Activated T-helper 17 cell treated with anti-CD3 and anti-CD28 coated beads, Interleukin-2, amount 50 U/mL, for 72 hours (primary cell): ENCODE data around the gene SH3PXD2A. TPM values are rescaled to one million over a fixed set of nuclear protein-coding genes. Genes with fewer than 3 reads are reported as not detected.
A peak's percentile ranks its signal among the peaks of the same experiment; 100 is the strongest.
"Not testable (repeated sequence)": the region's sequence is repeated elsewhere in the genome, so short reads cannot be mapped to it uniquely, and the experiment has no call there.

Source experiments
- ATAC-seq: fragments of 150-1000 bp; cut with Tn5 transposase; replicated peaks from 2 replicates; pipeline ENCODE4 v1.10.0; 2021; ENCODE audit warnings: mild to moderate bottlenecking, moderate library complexity
- H3K27ac Mint-ChIP-seq: one replicate; pipeline ENCODE4 v1.8.0; 2022; ENCODE audit warnings: mixed read lengths
- H3K27me3 Mint-ChIP-seq: one replicate; pipeline ENCODE4 v1.8.0; 2022; ENCODE audit warnings: mixed read lengths
- H3K36me3 Mint-ChIP-seq: one replicate; pipeline ENCODE4 v1.8.0; 2022; ENCODE audit warnings: low read depth, mild to moderate bottlenecking, mixed read lengths
- H3K4me1 Mint-ChIP-seq: one replicate; pipeline ENCODE4 v1.8.0; 2022; ENCODE audit warnings: mixed read lengths
- H3K4me3 Mint-ChIP-seq: one replicate; pipeline ENCODE4 v1.8.0; 2022; ENCODE audit warnings: mild to moderate bottlenecking, mixed read lengths
- H3K9me3 Mint-ChIP-seq: one replicate; pipeline ENCODE4 v1.8.0; 2022; ENCODE audit warnings: mixed read lengths
- total RNA-seq, 2 donors: library from RNA; stranded (reverse); gene quantifications; one replicate each; pipeline ENCODE4 v1.2.3, GENCODE V29; 2022

The SH3PXD2A gene
- total RNA-seq, 2 donors from 2014 or later: 8.0 to 19.3 TPM

- Mint-ChIP-seq H3K27ac (no peak overlapping the region), H3K4me3 (no peak overlapping the region), H3K27me3 (no peaks in the 10 kb centered on the region), H3K36me3 (no peaks in the 10 kb centered on the region), H3K9me3 (no peaks in the 10 kb centered on the region), H3K4me1 (peaks cover 4% of the 10 kb centered on the region)
- no peak for ATAC-seq
Measured at GRCh38 chr10:103733045-103733419, 122.3 kb downstream of the SH3PXD2A start.

- no peak for ATAC-seq
- H3K4me1 Mint-ChIP-seq: peaks cover 4% of the 10 kb centered on the region
- H3K4me3 Mint-ChIP-seq: no peak overlapping the region
- no peaks in the 10 kb centered on the region for H3K27me3 Mint-ChIP-seq
- no peaks in the 10 kb centered on the region for H3K36me3 Mint-ChIP-seq
- no peak overlapping the region for H3K27ac Mint-ChIP-seq
- H3K9me3 Mint-ChIP-seq: no peaks in the 10 kb centered on the region
Measured at GRCh38 chr10:103732339-103733044, 122.9 kb downstream of the SH3PXD2A start.

- peak overlapping the region; percentile 66 for H3K27ac Mint-ChIP-seq
- H3K4me1 Mint-ChIP-seq: peaks cover 4% of the 10 kb centered on the region
- no peaks in the 10 kb centered on the region for H3K9me3 Mint-ChIP-seq
- no peaks in the 10 kb centered on the region for H3K27me3 Mint-ChIP-seq
- H3K4me3 Mint-ChIP-seq: no peak overlapping the region
- H3K36me3 Mint-ChIP-seq: no peaks in the 10 kb centered on the region
- no peak for ATAC-seq
Measured at GRCh38 chr10:103731609-103732270, 123.6 kb downstream of the SH3PXD2A start.

GRCh38 chr10:103731026-103731425 lies 124.3 kb downstream of the SH3PXD2A start:
- not testable (repeated sequence) for H3K36me3 Mint-ChIP-seq, H3K9me3 Mint-ChIP-seq, H3K27me3 Mint-ChIP-seq, H3K4me1 Mint-ChIP-seq, ATAC-seq, H3K4me3 Mint-ChIP-seq
- H3K27ac Mint-ChIP-seq: peak overlapping the region; percentile 66

GRCh38 chr10:103729851-103730250 lies 125.5 kb downstream of the SH3PXD2A start:
- Mint-ChIP-seq H3K9me3 (no peaks in the 10 kb centered on the region), H3K4me3 (no peak overlapping the region)
- no peak for ATAC-seq

GRCh38 chr10:103727991-103728689 lies 127.2 kb downstream of the SH3PXD2A start:
- H3K27ac Mint-ChIP-seq: no peak overlapping the region
- ATAC-seq: no peak

More at GRCh38 chr10:103729851-103730250, 125.5 kb downstream of the SH3PXD2A start:
- Mint-ChIP-seq H3K27me3 (no peaks in the 10 kb centered on the region), H3K36me3 (no peaks in the 10 kb centered on the region), H3K4me1 (peaks cover 4% of the 10 kb centered on the region), H3K27ac (no peak overlapping the region)

GRCh38 chr10:103727546-103727963 lies 127.8 kb downstream of the SH3PXD2A start:
- H3K36me3 Mint-ChIP-seq: no peaks in the 10 kb centered on the region
- no peaks in the 10 kb centered on the region for H3K27me3 Mint-ChIP-seq
- ATAC-seq: no peak
- H3K27ac Mint-ChIP-seq: no peak overlapping the region
- peaks cover 4% of the 10 kb centered on the region for H3K4me1 Mint-ChIP-seq
- no peaks in the 10 kb centered on the region for H3K9me3 Mint-ChIP-seq
- no peak overlapping the region for H3K4me3 Mint-ChIP-seq

More at GRCh38 chr10:103727991-103728689, 127.2 kb downstream of the SH3PXD2A start:
- Mint-ChIP-seq H3K27me3 (no peaks in the 10 kb centered on the region), H3K4me3 (no peak overlapping the region), H3K9me3 (no peaks in the 10 kb centered on the region), H3K36me3 (no peaks in the 10 kb centered on the region), H3K4me1 (peaks cover 4% of the 10 kb centered on the region)

GRCh38 chr10:103726637-103727036 lies 128.7 kb downstream of the SH3PXD2A start:
- H3K4me1 Mint-ChIP-seq: no peaks in the 10 kb centered on the region
- H3K9me3 Mint-ChIP-seq: no peaks in the 10 kb centered on the region
- H3K27me3 Mint-ChIP-seq: no peaks in the 10 kb centered on the region

GRCh38 chr10:103725242-103725641 lies 130.1 kb downstream of the SH3PXD2A start:
- Mint-ChIP-seq H3K9me3 (no peaks in the 10 kb centered on the region), H3K27ac (no peak overlapping the region), H3K4me3 (no peak overlapping the region), H3K27me3 (no peaks in the 10 kb centered on the region), H3K4me1 (no peaks in the 10 kb centered on the region), H3K36me3 (no peaks in the 10 kb centered on the region)
- ATAC-seq: no peak

More at GRCh38 chr10:103726637-103727036, 128.7 kb downstream of the SH3PXD2A start:
- Mint-ChIP-seq H3K36me3 (no peaks in the 10 kb centered on the region), H3K4me3 (no peak overlapping the region), H3K27ac (peak overlapping the region; percentile 15)
- no peak for ATAC-seq

GRCh38 chr10:103724771-103725170 lies 130.6 kb downstream of the SH3PXD2A start:
- no peaks in the 10 kb centered on the region for H3K4me1 Mint-ChIP-seq
- ATAC-seq: no peak
- H3K27ac Mint-ChIP-seq: peak overlapping the region; percentile 6
- H3K9me3 Mint-ChIP-seq: no peaks in the 10 kb centered on the region
- H3K4me3 Mint-ChIP-seq: no peak overlapping the region
- H3K36me3 Mint-ChIP-seq: no peaks in the 10 kb centered on the region
- no peaks in the 10 kb centered on the region for H3K27me3 Mint-ChIP-seq

GRCh38 chr10:103724074-103724473 lies 131.3 kb downstream of the SH3PXD2A start:
- Mint-ChIP-seq H3K9me3 (no peaks in the 10 kb centered on the region), H3K36me3 (no peaks in the 10 kb centered on the region), H3K27me3 (no peaks in the 10 kb centered on the region), H3K4me3 (no peak overlapping the region), H3K27ac (peak overlapping the region; percentile 6), H3K4me1 (peaks cover 1% of the 10 kb centered on the region)
- no peak for ATAC-seq

GRCh38 chr10:103723557-103723956 lies 131.8 kb downstream of the SH3PXD2A start:
- H3K27me3 Mint-ChIP-seq: no peaks in the 10 kb centered on the region
- ATAC-seq: no peak
- no peak overlapping the region for H3K4me3 Mint-ChIP-seq
- H3K4me1 Mint-ChIP-seq: peaks cover 5% of the 10 kb centered on the region
- no peaks in the 10 kb centered on the region for H3K36me3 Mint-ChIP-seq
- H3K9me3 Mint-ChIP-seq: no peaks in the 10 kb centered on the region
- no peak overlapping the region for H3K27ac Mint-ChIP-seq

GRCh38 chr10:103722632-103723031 lies 132.7 kb downstream of the SH3PXD2A start:
- H3K4me3 Mint-ChIP-seq: no peak overlapping the region
- H3K27ac Mint-ChIP-seq: no peak overlapping the region
- no peaks in the 10 kb centered on the region for H3K9me3 Mint-ChIP-seq
- H3K36me3 Mint-ChIP-seq: no peaks in the 10 kb centered on the region
- no peak for ATAC-seq
- peaks cover 5% of the 10 kb centered on the region for H3K4me1 Mint-ChIP-seq
- no peaks in the 10 kb centered on the region for H3K27me3 Mint-ChIP-seq

GRCh38 chr10:103720964-103721335 lies 134.4 kb downstream of the SH3PXD2A start:
- Mint-ChIP-seq H3K4me1 (peaks cover 5% of the 10 kb centered on the region), H3K27ac (no peak overlapping the region), H3K9me3 (no peaks in the 10 kb centered on the region), H3K27me3 (no peaks in the 10 kb centered on the region), H3K36me3 (no peaks in the 10 kb centered on the region), H3K4me3 (no peak overlapping the region)
- ATAC-seq: no peak
